HepG2 (cell line): Measurements from ENCODE around the gene KIF7. TPM values are rescaled to one million over a fixed set of nuclear protein-coding genes. Genes with fewer than 3 reads are reported as not detected.

ENCODE experiments used
- ATAC-seq: fragments of 200-7000 bp; cut with Tn5 transposase; 3 replicates; pipeline ENCODE4 v1.9.1; 2020; ENCODE audit warnings: mild to moderate bottlenecking, moderate library complexity
- BruUV-seq: library from RNA; stranded (reverse); fragments of 400-500 nt; replicated peaks from 2 replicates; lab custom pipeline; 2021; lab: Mats Ljungman, UMichigan
- CTCF ChIA-PET: fragments of 300-600 bp; formaldehyde crosslinking; extraction: SDS; loops from one replicate; lab custom pipeline; 2021; ENCODE audit warnings: low total read pairs, inconsistent platforms, low intra/inter-chr PET ratio; lab: Yijun Ruan, JAX
- POLR2A ChIA-PET: fragments of 350-600 bp; sonication (Branson Sonifier 250); formaldehyde crosslinking; loops from one replicate; lab custom pipeline; 2020; ENCODE audit warnings: antibody characterized with exemption, inconsistent platforms; lab: Yijun Ruan, JAX
- DNase-seq: peaks from one replicate; pipeline ENCODE4 v3.0.0-alpha.2; 2015; ENCODE audit warnings: low spot score
- FAIRE-seq: peaks from 3 replicates; lab custom pipeline; 2011; peaks lifted over from hg19 to GRCh38; lab: Jason Lieb, UNC
- H2AFZ ChIP-seq: one replicate; pipeline ENCODE4 v1.6.1; 2011; ENCODE audit warnings: low read length, inconsistent platforms
- H3K27ac ChIP-seq: fragments of 300-600 bp; 3 replicates; pipeline ENCODE4 v1.8.0; 2011; ENCODE audit warnings: mixed run types, mild to moderate bottlenecking, mixed read lengths, low read length, inconsistent platforms; ENCODE audit not compliant: insufficient read depth; ENCODE audit errors: extremely low read length
- H3K27me3 ChIP-seq, 2 experiments: fragments of 200-600 bp in 1 of 2; 2 replicates in 1 of 2; 3 replicates in 1 of 2; pipeline versions ENCODE4 v1.6.0 to v1.8.0; 2011; ENCODE audit warnings: low read length in 2 of 2, mild to moderate bottlenecking in 2 of 2, moderate library complexity in 2 of 2, inconsistent platforms in 1 of 2; ENCODE audit not compliant: insufficient read depth in 2 of 2, control insufficient read depth in 1 of 2
- H3K36me3 ChIP-seq, 2 experiments: fragments of 200-600 bp in 1 of 2; replicated peaks in 1 of 2; 2 replicates in 1 of 2; 3 replicates in 1 of 2; pipeline versions ENCODE4 v1.5.1 to v1.8.0; 2011; ENCODE audit warnings: low read length in 2 of 2, inconsistent platforms in 1 of 2; ENCODE audit not compliant: insufficient read depth in 2 of 2, control insufficient read depth in 1 of 2
- H3K4me1 ChIP-seq: 2 replicates; pipeline ENCODE4 v1.5.1; 2012; ENCODE audit warnings: low read length, inconsistent platforms; ENCODE audit not compliant: insufficient read depth
- H3K4me2 ChIP-seq: 2 replicates; pipeline ENCODE4 v1.6.0; 2011; ENCODE audit warnings: low read depth, low read length, inconsistent platforms
- H3K4me3 ChIP-seq, 3 experiments: fragments of 200-600 bp in 1 of 3; sonication (generic), shearing (Covaris generic) in 1 of 3; replicated peaks in 1 of 3; 2 replicates each; pipeline ENCODE4 v1.5.1; 2011 to 2016; ENCODE audit warnings: low read length in 3 of 3, inconsistent platforms in 2 of 3, low read depth in 2 of 3, mild to moderate bottlenecking in 2 of 3, control low read depth in 1 of 3, mixed read lengths in 1 of 3; ENCODE audit not compliant: insufficient read depth in 1 of 3
- H3K79me2 ChIP-seq: one replicate; pipeline ENCODE4 v1.6.1; 2011; ENCODE audit warnings: low read length, inconsistent platforms; ENCODE audit not compliant: insufficient read depth
- H3K9ac ChIP-seq: 2 replicates; pipeline ENCODE4 v1.6.0; 2011; ENCODE audit warnings: mild to moderate bottlenecking, low read depth, low read length, inconsistent platforms; ENCODE audit not compliant: insufficient read depth
- H3K9me3 ChIP-seq: 2 replicates; pipeline ENCODE4 v1.5.1; 2012; ENCODE audit warnings: mild to moderate bottlenecking, low read length
- H4K20me1 ChIP-seq: 2 replicates; pipeline ENCODE4 v1.6.0; 2011; ENCODE audit warnings: inconsistent platforms, mild to moderate bottlenecking, low read length, moderate library complexity; ENCODE audit not compliant: insufficient read depth
- SMAD3 ChIP-seq: sonication (generic); formaldehyde crosslinking; IDR thresholded peaks from 2 replicates; pipeline ENCODE4 v1.4.0; 2020; ENCODE audit warnings: missing genetic modification reagents
- WGBS: methylation state at CpG from one replicate; pipeline ENCODE4 v1.1.6; 2017; ENCODE audit warnings: low lambda C conversion rate; 5-methylcytosine and 5-hydroxymethylcytosine counted together
- in situ Hi-C: cut with HindIII; loops from 2 replicates; pipeline ENCODE4 v1.10.0; 2017; ENCODE audit warnings: low pct_unique_long_range_greater_than_20kb; ENCODE audit not compliant: extremely low pct_ligation_motif_present
- intact Hi-C: fragments of 100-400 bp; cut with micrococcal nuclease; formaldehyde crosslinking; loops from one replicate; pipeline ENCODE4 v1.10.0; 2022; ENCODE audit not compliant: unreplicated experiment
- polyA plus RNA-seq, 8 experiments: library from polyadenylated mRNA; depleted of rRNA in 3 of 8; stranded (reverse) in 7 of 8; unstranded in 1 of 8; fragments of >200 nt; fragmentation: Illumina TruSeq in 4 of 8; extraction: Trizol in 4 of 8; gene quantifications; 2 replicates each; pipeline versions ENCODE4 v1.2.1 to v1.2.3, GENCODE V29; 2011 to 2016; ENCODE audit warnings: low read depth in 4 of 8, missing spikeins in 1 of 8, mixed read lengths in 1 of 8; ENCODE audit not compliant: insufficient read depth in 1 of 8
- total RNA-seq, 5 experiments: library from RNA; depleted of rRNA; stranded (reverse); fragments of >200 nt; fragmentation: Illumina TruSeq; extraction: Trizol; gene quantifications; 2 replicates each; pipeline ENCODE4 v1.2.3, GENCODE V29; 2016; ENCODE audit warnings: low read depth in 1 of 5
- TF ChIP-seq, protein P1 (sequence below): sonication (generic); formaldehyde crosslinking; IDR thresholded peaks from 2 replicates; pipeline ENCODE4 v1.5.1; 2020; ENCODE audit warnings: mild to moderate bottlenecking, missing genetic modification reagents, moderate library complexity

KIF7 gene
- total and polyA plus RNA-seq, 2 of the 13 experiments (the other 11 are each of a cell fraction or from before 2014, with no cell fraction given) = 1.5 to 6.2 TPM

GRCh38 chr15:89666184-89666857 is 11.1 kb upstream of the KIF7 start:
- Histone ChIP-seq H3K79me2 (no peaks in the 10 kb centered on the region), H3K4me1 (peaks cover 28% of the 10 kb centered on the region), H3K9ac (no peak overlapping the region), H3K4me2 (peak overlapping the region; percentile 67), H2AFZ (no peak overlapping the region), H3K36me3 (no peaks in the 10 kb centered on the region), H3K4me3 (peak overlapping the region; percentile 34 to 65 (median 41); a peak in 4 of 6 replicates), H3K9me3 (no peaks in the 10 kb centered on the region), H3K27me3 (peaks cover 0 to 1% of the 10 kb centered on the region in 2 experiments; a peak in 1 of 5 replicates), H3K27ac (no peak overlapping the region), H4K20me1 (no peaks in the 10 kb centered on the region)
- peak; percentile 64 for ATAC-seq
- WGBS = 38% methylated on average over 2 of the region's 8 CpGs
- POLR2A ChIA-PET = interaction anchor here (0.9 kb wide), 1 partner anchor 8 kb away, joined by 4 read pairs; no protein-coding TSS in a partner anchor
- CTCF ChIA-PET = no interaction called here
- intact Hi-C loops (no loop called here), in situ Hi-C loops (no loop called here)
- no peak for FAIRE-seq
- BruUV-seq = no TSS peak
- no peak for TF ChIP-seq SMAD3
- TF ChIP-seq, protein P1, sequence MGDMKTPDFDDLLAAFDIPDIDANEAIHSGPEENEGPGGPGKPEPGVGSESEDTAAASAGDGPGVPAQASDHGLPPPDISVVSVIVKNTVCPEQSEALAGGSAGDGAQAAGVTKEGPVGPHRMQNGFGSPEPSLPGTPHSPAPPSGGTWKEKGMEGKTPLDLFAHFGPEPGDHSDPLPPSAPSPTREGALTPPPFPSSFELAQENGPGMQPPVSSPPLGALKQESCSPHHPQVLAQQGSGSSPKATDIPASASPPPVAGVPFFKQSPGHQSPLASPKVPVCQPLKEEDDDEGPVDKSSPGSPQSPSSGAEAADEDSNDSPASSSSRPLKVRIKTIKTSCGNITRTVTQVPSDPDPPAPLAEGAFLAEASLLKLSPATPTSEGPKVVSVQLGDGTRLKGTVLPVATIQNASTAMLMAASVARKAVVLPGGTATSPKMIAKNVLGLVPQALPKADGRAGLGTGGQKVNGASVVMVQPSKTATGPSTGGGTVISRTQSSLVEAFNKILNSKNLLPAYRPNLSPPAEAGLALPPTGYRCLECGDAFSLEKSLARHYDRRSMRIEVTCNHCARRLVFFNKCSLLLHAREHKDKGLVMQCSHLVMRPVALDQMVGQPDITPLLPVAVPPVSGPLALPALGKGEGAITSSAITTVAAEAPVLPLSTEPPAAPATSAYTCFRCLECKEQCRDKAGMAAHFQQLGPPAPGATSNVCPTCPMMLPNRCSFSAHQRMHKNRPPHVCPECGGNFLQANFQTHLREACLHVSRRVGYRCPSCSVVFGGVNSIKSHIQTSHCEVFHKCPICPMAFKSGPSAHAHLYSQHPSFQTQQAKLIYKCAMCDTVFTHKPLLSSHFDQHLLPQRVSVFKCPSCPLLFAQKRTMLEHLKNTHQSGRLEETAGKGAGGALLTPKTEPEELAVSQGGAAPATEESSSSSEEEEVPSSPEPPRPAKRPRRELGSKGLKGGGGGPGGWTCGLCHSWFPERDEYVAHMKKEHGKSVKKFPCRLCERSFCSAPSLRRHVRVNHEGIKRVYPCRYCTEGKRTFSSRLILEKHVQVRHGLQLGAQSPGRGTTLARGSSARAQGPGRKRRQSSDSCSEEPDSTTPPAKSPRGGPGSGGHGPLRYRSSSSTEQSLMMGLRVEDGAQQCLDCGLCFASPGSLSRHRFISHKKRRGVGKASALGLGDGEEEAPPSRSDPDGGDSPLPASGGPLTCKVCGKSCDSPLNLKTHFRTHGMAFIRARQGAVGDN = 0 out of 2 replicates have a peak, but pooled peaks have one; percentile 2
- DNase-seq = no peak
